SK-N-MC (cell line): ENCODE results near the gene ZNF521.

Source experiments
- EZH2 ChIP-seq: fragments of 200-600 bp; sonication (generic); IDR thresholded peaks from one replicate; pipeline ENCODE4 v1.6.1; 2017; ENCODE audit warnings: antibody characterized with exemption
- POLR2AphosphoS5 ChIP-seq: IDR thresholded peaks from 2 replicates; pipeline ENCODE4 v1.6.1; 2012; ENCODE audit warnings: mild to moderate bottlenecking, low read depth, low read length, borderline replicate concordance

GRCh38 chr18:25187521-25188192 lies 164.3 kb downstream of the ZNF521 start:
- TF ChIP-seq EZH2, result no peak
- TF ChIP-seq POLR2AphosphoS5, result no peak
